SKM-1 treated with dmso at 0.1 percent for 144 hours (cell line): ENCODE measurements around the gene SLC16A10.
A peak's percentile ranks its signal among the peaks of the same experiment; 100 is the strongest.
"Not testable (repeated sequence)": the region's sequence is repeated elsewhere in the genome, so short reads cannot be mapped to it uniquely, and the experiment has no call there.

Source experiments
- DNase-seq: peaks from one replicate; lab custom pipeline; 2025; ENCODE audit not compliant: unreplicated experiment; lab: John Stamatoyannopoulos, UW

The SLC16A10 gene

GRCh38 chr6:111086685-111087084 is 618 bp upstream of the SLC16A10 start:
- no peak for DNase-seq

GRCh38 chr6:111087871-111088667 is 766 bp downstream of the SLC16A10 start:
- peak; percentile 26 for DNase-seq

- no peak for DNase-seq
Observed at GRCh38 chr6:111088668-111089003, 1.3 kb downstream of the SLC16A10 start.

GRCh38 chr6:111090766-111091165 is 3.5 kb downstream of the SLC16A10 start:
- no peak for DNase-seq

GRCh38 chr6:111091987-111092386 is 4.7 kb downstream of the SLC16A10 start:
- no peak for DNase-seq

GRCh38 chr6:111095488-111095887 is 8.2 kb downstream of the SLC16A10 start:
- not testable (repeated sequence) for DNase-seq

GRCh38 chr6:111096246-111096645 is 8.9 kb downstream of the SLC16A10 start:
- no peak for DNase-seq

- DNase-seq = no peak
Observed at GRCh38 chr6:111098597-111098996, 11.3 kb downstream of the SLC16A10 start.

GRCh38 chr6:111101987-111102386 is 14.7 kb downstream of the SLC16A10 start:
- DNase-seq = no peak

GRCh38 chr6:111105578-111105977 is 18.3 kb downstream of the SLC16A10 start:
- DNase-seq = no peak

- no peak for DNase-seq
Observed at GRCh38 chr6:111107589-111107988, 20.3 kb downstream of the SLC16A10 start.

- no peak for DNase-seq
Observed at GRCh38 chr6:111110036-111110435, 22.7 kb downstream of the SLC16A10 start.

- DNase-seq = no peak
Observed at GRCh38 chr6:111113336-111114086, 26.2 kb downstream of the SLC16A10 start.

GRCh38 chr6:111114087-111114443 is 26.8 kb downstream of the SLC16A10 start:
- DNase-seq = no peak

GRCh38 chr6:111114482-111114881 is 27.2 kb downstream of the SLC16A10 start:
- DNase-seq = no peak

- no peak for DNase-seq
Observed at GRCh38 chr6:111118826-111119225, 31.5 kb downstream of the SLC16A10 start.

GRCh38 chr6:111119571-111120329 is 32.4 kb downstream of the SLC16A10 start:
- DNase-seq = peak; percentile 28

GRCh38 chr6:111121789-111122350 is 34.6 kb downstream of the SLC16A10 start:
- no peak for DNase-seq

GRCh38 chr6:111122458-111123286 is 35.4 kb downstream of the SLC16A10 start:
- no peak for DNase-seq

- DNase-seq = no peak
Observed at GRCh38 chr6:111124406-111124805, 37.1 kb downstream of the SLC16A10 start.

GRCh38 chr6:111129013-111129412 is 41.7 kb downstream of the SLC16A10 start:
- DNase-seq = no peak
